Measurements from ENCODE around the gene GPR61.

Gene GPR61

DNA sequence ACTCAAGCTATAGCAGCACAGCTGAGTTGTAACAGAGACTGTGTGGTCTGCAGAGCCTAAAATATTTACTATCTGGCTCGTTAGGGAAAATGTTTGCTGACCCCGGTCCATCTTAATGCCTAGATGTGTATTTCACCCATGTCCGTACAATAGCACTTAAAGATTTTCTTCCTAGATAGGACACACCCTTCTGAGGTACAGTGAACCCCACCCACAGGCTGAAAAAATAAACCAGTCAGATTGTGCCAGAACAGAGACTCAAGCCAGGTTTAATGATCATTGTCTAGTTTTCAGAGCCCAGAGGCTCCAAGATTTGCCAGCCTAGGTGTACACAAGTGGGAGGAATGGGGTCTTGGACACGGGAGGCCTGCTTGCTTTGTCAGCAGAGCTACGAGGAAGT lies 35.7 kb upstream of the GPR61 start:
- Histone ChIP-seq H3K36me3 (ENCODE audit: low read length) (no peaks in the 10 kb centered on the region), H3K27ac (ENCODE audit: low read depth, low read length) (no peak overlapping the region), H3K9me2 (replicated peaks; ENCODE audit: insufficient read depth, low read length) (no peaks in the 10 kb centered on the region), H4K20me1 (ENCODE audit: low read depth, low read length) (no peaks in the 10 kb centered on the region), H3F3A (ENCODE audit: insufficient read depth) (no peaks in the 10 kb centered on the region), H3K9me3 (ENCODE audit: insufficient read depth, low read length) (no peaks in the 10 kb centered on the region), H3K79me2 (ENCODE audit: insufficient read depth, low read length) (no peaks in the 10 kb centered on the region), H3K9ac (ENCODE audit: low read length) (no peak overlapping the region), H3K4me2 (ENCODE audit: low read depth, low read length, poor library complexity, severe bottlenecking) (no peak overlapping the region), H2AFZ (ENCODE audit: low read depth, low read length, severe bottlenecking) (no peak overlapping the region), H3K4me3 (ENCODE audit: insufficient read depth, low read length, poor library complexity, severe bottlenecking) (no peak overlapping the region), H3K27me3 (ENCODE audit: low read length) (no peaks in the 10 kb centered on the region)
- TF ChIP-seq EZH2phosphoT487 (conservative IDR thresholded peaks at IDR 0.05; ENCODE audit: low read length) (no peak), CTCF (IDR thresholded peaks at IDR 0.05; ENCODE audit: insufficient read depth, low read length, poor library complexity, severe bottlenecking) (no peak)

DNA sequence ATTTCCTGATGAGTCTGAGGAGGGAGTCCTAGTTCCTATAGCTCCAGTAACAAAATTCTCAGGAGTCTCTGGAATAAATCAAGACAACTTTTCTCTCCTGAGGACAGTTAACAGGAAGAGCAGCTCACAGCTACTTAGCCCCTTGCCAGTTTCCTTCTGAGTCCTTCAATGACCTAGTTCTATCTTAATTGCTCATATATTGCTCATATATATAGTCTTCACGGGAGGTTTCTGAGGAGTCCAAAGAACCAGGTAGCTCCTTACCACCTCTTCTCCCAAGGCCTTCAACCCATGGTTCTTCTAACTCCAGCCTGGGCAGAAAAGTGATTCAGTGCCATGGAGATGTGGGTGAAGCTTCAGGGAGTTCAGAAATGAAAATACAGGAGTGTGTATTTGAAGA lies 34.7 kb upstream of the GPR61 start:
- H3K27me3 ChIP-seq (ENCODE audit: low read length): no peaks in the 10 kb centered on the region
- H3K36me3 ChIP-seq (ENCODE audit: low read length): no peaks in the 10 kb centered on the region
- no peak for TF ChIP-seq EZH2phosphoT487 (conservative IDR thresholded peaks at IDR 0.05; ENCODE audit: low read length)
- TF ChIP-seq CTCF (IDR thresholded peaks at IDR 0.05; ENCODE audit: insufficient read depth, low read length, poor library complexity, severe bottlenecking): no peak
- no peak overlapping the region for H3K27ac ChIP-seq (ENCODE audit: low read depth, low read length)
- no peak overlapping the region for H3K9ac ChIP-seq (ENCODE audit: low read length)
- H3K4me3 ChIP-seq (ENCODE audit: insufficient read depth, low read length, poor library complexity, severe bottlenecking): no peak overlapping the region
- H4K20me1 ChIP-seq (ENCODE audit: low read depth, low read length): no peaks in the 10 kb centered on the region
- no peaks in the 10 kb centered on the region for H3K9me2 ChIP-seq (replicated peaks; ENCODE audit: insufficient read depth, low read length)
- H3K79me2 ChIP-seq (ENCODE audit: insufficient read depth, low read length): no peaks in the 10 kb centered on the region
- H2AFZ ChIP-seq (ENCODE audit: low read depth, low read length, severe bottlenecking): no peak overlapping the region
- no peaks in the 10 kb centered on the region for H3F3A ChIP-seq (ENCODE audit: insufficient read depth)
- no peak overlapping the region for H3K4me2 ChIP-seq (ENCODE audit: low read depth, low read length, poor library complexity, severe bottlenecking)
- no peaks in the 10 kb centered on the region for H3K9me3 ChIP-seq (ENCODE audit: insufficient read depth, low read length)

- H3F3A ChIP-seq (ENCODE audit: insufficient read depth): no peaks in the 10 kb centered on the region
- no peaks in the 10 kb centered on the region for H3K9me3 ChIP-seq (ENCODE audit: insufficient read depth, low read length)
- H3K36me3 ChIP-seq (ENCODE audit: low read length): no peaks in the 10 kb centered on the region
- H3K9me2 ChIP-seq (replicated peaks; ENCODE audit: insufficient read depth, low read length): no peaks in the 10 kb centered on the region
- no peaks in the 10 kb centered on the region for H4K20me1 ChIP-seq (ENCODE audit: low read depth, low read length)
- no peak overlapping the region for H3K4me2 ChIP-seq (ENCODE audit: low read depth, low read length, poor library complexity, severe bottlenecking)
- H3K4me3 ChIP-seq (ENCODE audit: insufficient read depth, low read length, poor library complexity, severe bottlenecking): no peak overlapping the region
- no peak overlapping the region for H3K9ac ChIP-seq (ENCODE audit: low read length)
- H3K79me2 ChIP-seq (ENCODE audit: insufficient read depth, low read length): no peaks in the 10 kb centered on the region
- H3K27ac ChIP-seq (ENCODE audit: low read depth, low read length): no peak overlapping the region
- no peak overlapping the region for H2AFZ ChIP-seq (ENCODE audit: low read depth, low read length, severe bottlenecking)
- TF ChIP-seq CTCF (IDR thresholded peaks at IDR 0.05; ENCODE audit: insufficient read depth, low read length, poor library complexity, severe bottlenecking): no peak
- no peak for TF ChIP-seq EZH2phosphoT487 (conservative IDR thresholded peaks at IDR 0.05; ENCODE audit: low read length)
- H3K27me3 ChIP-seq (ENCODE audit: low read length): no peaks in the 10 kb centered on the region
Observed at GRCh38 chr1:109508001-109508872, 31.4 kb upstream of the GPR61 start.

Measured in SU-DHL-6 (cell line).